Esophagus squamous epithelium (tissue), 5 donors: Measurements from ENCODE around the gene LSM3. TPM values are rescaled to one million over a fixed set of nuclear protein-coding genes. Genes with fewer than 3 reads are reported as not detected.

ENCODE experiments used
- DNase-seq: peaks from one replicate; lab custom pipeline; 2025; lab: John Stamatoyannopoulos, UW
- H3K27ac ChIP-seq, 4 donors: fragments of 200-600 bp; sonication (generic); one replicate each; pipeline ENCODE4 v1.5.1; 2016 to 2019; ENCODE audit warnings: mild to moderate bottlenecking in 1 of 4
- H3K27me3 ChIP-seq, 4 donors: fragments of 200-600 bp; sonication (generic); 1 replicate in 3 of 4; 2 replicates in 1 of 4; pipeline versions ENCODE4 v1.5.1 to v1.6.0; 2017 to 2021; ENCODE audit warnings: antibody characterized with exemption in 1 of 4
- H3K36me3 ChIP-seq, 3 donors: fragments of 200-600 bp; sonication (generic); one replicate each; pipeline ENCODE4 v1.5.1; 2016 to 2019
- H3K4me1 ChIP-seq, 3 donors: fragments of 200-600 bp; sonication (generic); one replicate each; pipeline ENCODE4 v1.5.1; 2017 to 2019
- H3K4me3 ChIP-seq, 4 donors: fragments of 200-600 bp; sonication (generic); 1 replicate in 3 of 4; 2 replicates in 1 of 4; pipeline ENCODE4 v1.5.1; 2016 to 2019; ENCODE audit warnings: mild to moderate bottlenecking in 2 of 4, moderate library complexity in 1 of 4
- H3K9me3 ChIP-seq, 3 donors: fragments of 200-600 bp; sonication (generic); one replicate each; pipeline ENCODE4 v1.5.1; 2016 to 2019
- POLR2A ChIP-seq, 4 donors: fragments of 450-650 bp; IDR thresholded peaks; one replicate each; pipeline ENCODE4 v1.6.1; 2017; ENCODE audit warnings: antibody characterized with exemption in 4 of 4, mild to moderate bottlenecking in 4 of 4, moderate library complexity in 3 of 4
- WGBS, 2 donors: methylation state at CpG; one replicate each; pipeline ENCODE4 v1.1.5; 2018; 5-methylcytosine and 5-hydroxymethylcytosine counted together
- intact Hi-C: fragments of 100-400 bp; cut with DNase I; formaldehyde crosslinking; loops from one replicate; pipeline ENCODE4 v1.15.0; 2022
- total RNA-seq, 4 donors: library from RNA; depleted of rRNA; stranded (reverse); fragments of >200 nt; gene quantifications; one replicate each; pipeline ENCODE4 v1.1.0, GENCODE V29; 2016
- TF ChIP-seq, protein P1 (sequence below), 6 experiments: fragments of 450-650 bp in 4 of 6; fragments of 200-600 bp in 2 of 6; sonication (generic) in 2 of 6; IDR thresholded peaks; one replicate each; pipeline ENCODE4 v1.5.1; 2016 to 2019; ENCODE audit warnings: antibody characterized with exemption in 6 of 6, mild to moderate bottlenecking in 4 of 6, moderate library complexity in 4 of 6
- donor health status: DM: yes; HTN: yes; CAD: no.

LSM3 gene
- total RNA-seq, 4 donors from 2014 or later = 6.3 to 21.5 (median 13.7) TPM

DNA sequence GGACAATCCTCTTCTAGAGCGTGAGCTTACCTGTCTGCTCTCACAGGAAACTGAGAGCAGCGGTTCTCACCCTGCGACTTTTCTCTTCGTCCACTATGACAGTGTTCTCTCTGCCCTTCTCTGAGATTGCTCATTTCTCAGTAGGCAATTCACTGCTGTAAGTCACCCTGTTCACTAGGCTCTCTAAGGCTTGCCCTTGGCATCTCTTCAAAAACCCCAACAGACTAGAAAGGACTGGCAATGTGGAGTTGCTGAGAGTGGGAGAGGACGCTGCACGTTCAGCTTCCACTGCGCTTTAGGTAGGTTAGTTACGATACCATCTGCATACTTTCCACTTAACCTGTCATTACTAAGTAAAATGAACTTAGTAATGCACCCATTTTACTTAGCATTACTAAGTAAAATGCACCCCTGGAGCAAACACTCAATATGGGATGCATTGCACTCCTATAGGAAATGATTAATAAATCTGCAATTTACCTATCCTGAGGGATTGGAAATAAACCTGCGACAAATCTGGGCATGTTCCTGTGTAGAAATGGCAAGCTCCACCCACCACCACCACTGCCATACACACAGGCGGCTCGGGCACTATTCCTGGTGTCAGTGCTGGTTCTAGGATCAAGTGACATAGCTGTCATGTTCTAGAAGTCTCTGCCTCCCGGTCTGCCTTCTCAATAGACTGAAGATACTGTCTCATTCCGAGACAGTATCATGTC lies 21.6 kb upstream of the LSM3 start:
- DNase-seq = no peak
- whole genome bisulfite sequencing, 2 donors = 33 to 59% methylated on average over 13 of the region's 13 CpGs
- TF ChIP-seq POLR2A (IDR thresholded peaks at IDR 0.05) = no peak
- TF ChIP-seq, protein P1, sequence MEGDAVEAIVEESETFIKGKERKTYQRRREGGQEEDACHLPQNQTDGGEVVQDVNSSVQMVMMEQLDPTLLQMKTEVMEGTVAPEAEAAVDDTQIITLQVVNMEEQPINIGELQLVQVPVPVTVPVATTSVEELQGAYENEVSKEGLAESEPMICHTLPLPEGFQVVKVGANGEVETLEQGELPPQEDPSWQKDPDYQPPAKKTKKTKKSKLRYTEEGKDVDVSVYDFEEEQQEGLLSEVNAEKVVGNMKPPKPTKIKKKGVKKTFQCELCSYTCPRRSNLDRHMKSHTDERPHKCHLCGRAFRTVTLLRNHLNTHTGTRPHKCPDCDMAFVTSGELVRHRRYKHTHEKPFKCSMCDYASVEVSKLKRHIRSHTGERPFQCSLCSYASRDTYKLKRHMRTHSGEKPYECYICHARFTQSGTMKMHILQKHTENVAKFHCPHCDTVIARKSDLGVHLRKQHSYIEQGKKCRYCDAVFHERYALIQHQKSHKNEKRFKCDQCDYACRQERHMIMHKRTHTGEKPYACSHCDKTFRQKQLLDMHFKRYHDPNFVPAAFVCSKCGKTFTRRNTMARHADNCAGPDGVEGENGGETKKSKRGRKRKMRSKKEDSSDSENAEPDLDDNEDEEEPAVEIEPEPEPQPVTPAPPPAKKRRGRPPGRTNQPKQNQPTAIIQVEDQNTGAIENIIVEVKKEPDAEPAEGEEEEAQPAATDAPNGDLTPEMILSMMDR (IDR thresholded peaks at IDR 0.05) = no peak
- intact Hi-C loops = no loop called here
- no peak overlapping the region for H3K4me3 ChIP-seq
- peaks cover 0 to 10% (median 5%) of the 10 kb centered on the region in 3 donors for H3K9me3 ChIP-seq
- H3K27me3 ChIP-seq = no peaks in the 10 kb centered on the region
- H3K27ac ChIP-seq = peak overlapping the region in 3 of 4 donors; percentile 8 to 72 (median 16)
- H3K36me3 ChIP-seq = peaks cover 13 to 100% (median 43%) of the 10 kb centered on the region in 3 donors
- H3K4me1 ChIP-seq = peaks cover 0 to 28% (median 2%) of the 10 kb centered on the region in 3 donors

DNA sequence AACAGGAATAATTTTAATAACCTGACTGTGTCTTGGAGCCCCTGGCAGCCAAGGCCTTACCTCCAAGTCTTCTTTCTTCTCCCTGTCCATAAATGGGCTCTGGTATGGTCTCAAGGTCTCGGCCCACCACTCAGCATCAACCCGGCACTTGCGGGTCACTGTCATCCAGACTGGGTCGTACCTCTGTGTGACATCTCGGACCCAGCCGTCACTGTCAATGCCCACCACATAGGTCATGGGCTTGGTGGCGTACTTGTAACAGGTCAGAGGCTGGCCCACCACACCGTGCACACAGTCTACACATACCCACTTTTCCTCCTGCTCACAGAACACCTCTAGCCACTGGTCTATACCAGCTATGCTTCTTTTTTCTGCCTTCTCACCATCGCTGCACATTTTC lies 20.7 kb upstream of the LSM3 start:
- Histone ChIP-seq H3K9me3 (peaks cover 0 to 13% (median 8%) of the 10 kb centered on the region in 3 donors), H3K36me3 (peaks cover 17 to 100% (median 44%) of the 10 kb centered on the region in 3 donors), H3K4me1 (peaks cover 0 to 28% (median 2%) of the 10 kb centered on the region in 3 donors), H3K4me3 (no peak overlapping the region), H3K27me3 (no peaks in the 10 kb centered on the region), H3K27ac (no peak overlapping the region)
- TF ChIP-seq, protein P1 (IDR thresholded peaks at IDR 0.05) = no peak
- TF ChIP-seq POLR2A (IDR thresholded peaks at IDR 0.05) = no peak
- no peak for DNase-seq
- intact Hi-C loops = no loop called here
- 91 to 96% methylated on average over 7 to 9 of the region's 9 CpGs for WGBS, 2 donors

DNA sequence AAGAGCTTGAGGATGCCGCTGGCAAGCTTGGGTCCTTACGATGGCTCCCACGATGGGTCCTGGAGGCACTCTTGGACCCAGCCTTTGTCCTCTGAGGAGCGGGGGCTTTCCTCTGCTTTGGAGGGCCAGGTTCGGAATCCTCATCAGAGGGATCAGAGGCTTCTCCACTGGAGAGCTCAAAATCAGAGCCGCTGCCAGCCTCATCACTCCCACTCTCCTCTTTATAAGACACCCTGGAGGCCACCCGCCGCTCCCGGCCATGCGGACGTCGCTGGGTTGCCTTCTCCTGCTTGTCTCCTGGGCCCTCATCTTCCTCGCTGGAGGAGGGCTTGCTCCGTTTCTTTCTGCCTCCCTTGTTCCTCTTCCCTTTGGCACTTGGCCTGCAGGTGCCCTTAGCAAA lies 20.2 kb upstream of the LSM3 start:
- peaks cover 17 to 100% (median 47%) of the 10 kb centered on the region in 3 donors for H3K36me3 ChIP-seq
- no peak for DNase-seq
- H3K27ac ChIP-seq = no peak overlapping the region
- 95 to 96% methylated on average over 13 to 14 of the region's 14 CpGs for WGBS, 2 donors
- no peak for TF ChIP-seq POLR2A (IDR thresholded peaks at IDR 0.05)
- TF ChIP-seq, protein P1 (IDR thresholded peaks at IDR 0.05) = no peak
- H3K27me3 ChIP-seq = no peaks in the 10 kb centered on the region
- intact Hi-C loops = no loop called here
- H3K9me3 ChIP-seq = peaks cover 0 to 13% (median 8%) of the 10 kb centered on the region in 3 donors
- peaks cover 0 to 28% (median 2%) of the 10 kb centered on the region in 3 donors for H3K4me1 ChIP-seq
- H3K4me3 ChIP-seq = no peak overlapping the region

DNA sequence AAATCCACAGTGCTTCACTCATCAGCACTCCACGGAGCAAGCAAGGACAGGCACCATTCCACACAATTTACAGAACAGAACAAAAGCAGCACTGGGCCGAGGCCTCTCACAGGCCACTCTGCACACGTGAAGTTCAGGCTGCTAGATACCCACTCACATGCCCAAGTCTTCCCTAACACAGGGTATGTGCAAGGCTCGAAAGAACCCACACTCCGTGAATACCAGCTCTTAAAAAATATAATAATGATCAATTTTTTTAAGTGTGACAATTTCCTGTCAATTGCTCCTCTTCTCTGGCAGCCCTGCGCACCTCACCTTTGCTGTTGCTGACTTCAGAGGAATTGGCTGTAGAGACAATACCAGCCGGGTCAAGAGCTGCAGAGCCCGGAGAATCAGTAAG lies 19.2 kb upstream of the LSM3 start:
- TF ChIP-seq POLR2A (IDR thresholded peaks at IDR 0.05) = no peak
- TF ChIP-seq, protein P1 (IDR thresholded peaks at IDR 0.05) = no peak
- Histone ChIP-seq H3K9me3 (peaks cover 0 to 13% (median 8%) of the 10 kb centered on the region in 3 donors), H3K4me3 (no peak overlapping the region), H3K27ac (no peak overlapping the region), H3K4me1 (peaks cover 0 to 28% (median 2%) of the 10 kb centered on the region in 3 donors), H3K36me3 (peaks cover 20 to 100% (median 55%) of the 10 kb centered on the region in 3 donors), H3K27me3 (no peaks in the 10 kb centered on the region)
- no peak for DNase-seq
- WGBS, 2 donors = 88 to 95% methylated on average over 8 of the region's 8 CpGs
- intact Hi-C loops = no loop called here

DNA sequence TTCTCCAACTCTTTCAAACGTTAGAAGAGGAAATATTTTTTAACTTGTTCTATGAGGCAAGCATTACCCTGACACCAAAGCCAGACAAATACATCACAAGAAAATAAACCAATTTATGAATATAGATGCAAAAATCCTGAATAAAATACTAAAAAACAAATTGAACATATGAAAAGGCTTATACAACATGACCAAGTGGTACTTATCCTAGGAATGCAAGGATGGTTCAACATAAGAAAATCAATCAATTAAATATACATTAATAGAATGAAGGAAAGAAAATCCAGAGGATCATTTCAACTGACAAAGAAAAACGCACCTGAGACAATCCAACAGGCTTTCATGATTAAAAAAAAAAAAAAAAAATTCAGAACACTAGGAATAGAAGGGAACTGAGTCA lies 17.3 kb upstream of the LSM3 start:
- H3K4me1 ChIP-seq = peaks cover 0 to 18% (median 2%) of the 10 kb centered on the region in 3 donors
- peaks cover 0 to 13% (median 8%) of the 10 kb centered on the region in 3 donors for H3K9me3 ChIP-seq
- intact Hi-C loops = no loop called here
- no peak for TF ChIP-seq POLR2A (IDR thresholded peaks at IDR 0.05)
- TF ChIP-seq, protein P1 (IDR thresholded peaks at IDR 0.05) = no peak
- H3K27me3 ChIP-seq = no peaks in the 10 kb centered on the region
- H3K36me3 ChIP-seq = peaks cover 37 to 100% (median 66%) of the 10 kb centered on the region in 3 donors
- WGBS, 2 donors = 88 to 89% methylated on average over 2 of the region's 2 CpGs
- no peak for DNase-seq
- H3K27ac ChIP-seq = no peak overlapping the region
- H3K4me3 ChIP-seq = no peak overlapping the region
